HG02884 (cell line): ENCODE data around the gene SH3D21.
A peak's percentile ranks its signal among the peaks of the same experiment; 100 is the strongest.

Source experiments
- ATAC-seq: cut with Tn5 transposase; IDR thresholded peaks from one replicate; pipeline ENCODE4 v1.9.1; 2021; ENCODE audit warnings: mild to moderate bottlenecking, moderate library complexity; ENCODE audit not compliant: unreplicated experiment

The SH3D21 gene

DNA sequence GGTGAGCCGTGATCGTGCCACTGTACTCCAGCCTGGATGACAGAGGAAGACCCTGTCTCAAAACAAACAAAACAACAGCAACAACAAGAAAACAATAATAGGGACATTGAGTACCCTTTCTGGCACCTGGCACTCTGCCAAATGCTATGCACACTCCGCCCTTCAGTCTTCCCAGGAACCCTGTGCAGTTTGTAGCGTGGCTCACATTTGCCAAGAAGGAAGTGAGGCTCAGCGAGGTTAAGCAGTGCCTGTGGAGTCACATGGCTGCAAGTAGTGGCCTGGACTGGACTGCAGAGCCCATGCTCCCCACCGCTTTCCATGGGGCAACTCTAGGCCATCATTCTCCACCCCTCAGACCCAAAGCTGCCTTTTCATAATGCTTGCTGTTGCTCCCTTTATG lies 22.5 kb downstream of the SH3D21 start:
- ATAC-seq: no peak

DNA sequence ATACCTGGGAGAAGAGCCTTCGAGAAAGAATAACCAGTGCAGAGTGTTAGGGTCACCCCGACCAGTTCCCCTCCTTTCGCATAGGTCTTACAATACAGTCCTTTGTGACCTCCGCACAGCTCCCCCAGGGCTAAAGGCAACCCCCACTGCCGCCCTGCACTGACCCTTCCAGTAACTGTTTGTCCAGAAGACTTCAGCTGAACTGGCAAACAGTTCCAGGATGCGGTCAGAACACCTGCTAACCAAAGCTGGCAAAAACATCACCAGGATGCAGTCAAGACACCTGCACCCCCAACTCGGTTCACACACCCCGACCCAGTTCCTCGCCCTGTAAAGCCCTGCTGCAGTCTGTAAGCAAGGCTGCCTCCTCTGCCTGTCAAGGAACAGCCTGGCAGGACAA lies 23.6 kb downstream of the SH3D21 start:
- ATAC-seq: no peak

DNA sequence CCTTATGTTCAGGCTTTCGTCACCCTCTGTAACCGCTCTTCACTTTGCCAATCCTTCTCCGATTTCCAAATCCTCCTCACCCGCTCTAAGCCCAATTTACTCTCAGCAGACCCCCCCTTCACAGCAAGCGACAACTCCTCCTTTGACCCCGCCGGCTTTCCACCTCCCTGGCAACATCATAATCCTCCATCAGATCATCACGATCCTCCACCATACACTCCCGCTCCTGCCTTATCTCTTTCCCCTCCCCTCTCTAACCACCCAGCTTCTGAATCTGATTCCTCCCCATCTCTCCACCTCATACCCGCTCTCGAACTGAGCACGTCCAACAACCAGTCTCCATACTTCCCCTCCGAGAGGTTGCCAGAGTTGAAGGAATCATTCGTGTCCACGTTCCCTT lies 24.8 kb downstream of the SH3D21 start:
- no peak for ATAC-seq

DNA sequence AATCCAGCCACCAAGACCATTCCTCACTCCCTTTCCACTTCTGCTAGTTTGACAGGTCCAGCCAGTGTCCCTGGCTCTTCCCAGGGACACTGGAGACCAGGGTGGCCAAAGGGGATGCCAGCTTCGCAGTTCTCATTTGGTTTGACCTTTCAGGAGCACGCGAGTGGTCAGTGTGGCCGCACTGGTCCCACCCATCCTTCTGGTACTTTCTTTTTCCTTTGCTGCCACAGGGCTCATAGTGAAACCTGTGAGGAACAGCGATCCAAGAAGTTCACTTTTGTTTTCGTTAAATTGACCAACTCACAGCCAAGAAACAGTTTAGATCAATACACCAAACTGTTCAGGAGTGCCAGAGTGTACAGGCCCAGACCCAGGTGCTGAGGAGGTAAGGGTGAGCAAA lies 31.7 kb downstream of the SH3D21 start:
- no peak for ATAC-seq

DNA sequence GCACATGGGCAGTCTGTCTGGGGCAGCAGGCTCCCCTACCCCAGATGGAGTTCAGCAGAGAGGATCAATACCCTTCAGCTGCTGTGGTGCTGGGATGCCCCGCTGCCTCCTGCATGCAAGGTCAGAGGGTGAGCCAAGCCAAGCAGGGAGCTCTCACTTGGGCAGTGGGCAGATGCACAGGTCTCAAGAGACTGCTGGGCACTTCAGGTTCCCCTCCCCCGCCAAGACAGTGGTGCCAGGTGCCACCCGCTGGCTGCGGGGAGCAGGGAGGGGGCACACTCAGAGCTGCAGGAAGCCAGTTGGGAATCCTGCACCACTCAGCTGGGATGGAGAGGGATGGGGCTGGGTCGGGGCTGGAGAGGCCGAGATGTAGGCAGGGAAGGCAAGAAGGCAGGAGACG lies 33.0 kb downstream of the SH3D21 start:
- no peak for ATAC-seq

DNA sequence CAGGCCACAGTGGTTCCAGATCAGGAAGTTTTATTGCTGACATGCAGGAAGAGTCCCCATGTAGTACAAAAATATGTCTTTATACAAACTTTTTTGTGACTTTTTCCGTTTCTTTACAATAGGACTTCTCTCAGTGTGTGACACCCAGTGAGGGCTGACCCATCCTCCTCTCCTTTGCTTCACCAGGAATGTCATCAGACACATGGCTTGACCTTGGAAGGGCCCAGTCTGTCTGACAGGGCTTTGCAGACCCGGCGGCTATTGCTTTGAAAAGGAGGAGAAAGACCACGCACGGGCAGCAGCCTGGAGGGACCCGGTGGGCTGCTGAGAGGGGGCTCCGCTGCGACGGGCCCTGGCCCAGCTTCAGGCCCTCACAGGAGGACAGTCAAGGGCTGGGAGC lies 33.4 kb downstream of the SH3D21 start:
- no peak for ATAC-seq

DNA sequence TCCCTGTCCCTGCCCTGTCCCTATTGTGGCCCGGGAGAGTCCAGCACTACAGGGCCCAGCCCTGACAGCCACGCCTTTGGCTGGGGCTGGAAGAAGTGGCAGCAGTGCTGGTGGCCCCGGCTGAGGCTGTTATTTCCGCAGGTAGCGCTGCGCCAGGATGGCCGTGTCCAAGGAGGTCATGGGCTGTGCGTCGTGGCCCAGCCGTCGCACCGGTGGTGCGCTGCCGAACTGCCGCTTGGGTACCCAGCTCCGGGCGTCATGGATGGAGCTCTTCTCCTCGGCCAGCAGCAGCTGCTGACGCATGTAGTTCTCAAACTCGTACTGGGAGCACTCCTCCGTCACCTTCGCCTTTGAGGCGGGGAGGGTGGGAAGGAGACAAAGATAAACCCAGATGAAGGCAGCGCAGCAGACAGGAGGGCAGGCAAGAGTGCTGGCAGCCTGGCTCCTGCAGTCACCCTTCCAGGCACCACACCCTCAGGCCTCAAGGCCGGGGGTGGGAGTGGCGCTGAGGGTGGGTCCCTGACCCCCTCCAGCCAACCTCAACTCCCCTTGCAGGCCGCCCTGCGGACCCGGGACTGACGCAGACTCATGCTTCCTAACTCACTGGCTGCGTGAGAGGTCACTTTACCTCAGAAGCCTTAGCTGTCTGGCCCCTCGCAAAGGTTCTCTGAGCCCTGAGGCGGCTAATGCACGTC lies 35.6 kb downstream of the SH3D21 start:
- ATAC-seq: no peak

DNA sequence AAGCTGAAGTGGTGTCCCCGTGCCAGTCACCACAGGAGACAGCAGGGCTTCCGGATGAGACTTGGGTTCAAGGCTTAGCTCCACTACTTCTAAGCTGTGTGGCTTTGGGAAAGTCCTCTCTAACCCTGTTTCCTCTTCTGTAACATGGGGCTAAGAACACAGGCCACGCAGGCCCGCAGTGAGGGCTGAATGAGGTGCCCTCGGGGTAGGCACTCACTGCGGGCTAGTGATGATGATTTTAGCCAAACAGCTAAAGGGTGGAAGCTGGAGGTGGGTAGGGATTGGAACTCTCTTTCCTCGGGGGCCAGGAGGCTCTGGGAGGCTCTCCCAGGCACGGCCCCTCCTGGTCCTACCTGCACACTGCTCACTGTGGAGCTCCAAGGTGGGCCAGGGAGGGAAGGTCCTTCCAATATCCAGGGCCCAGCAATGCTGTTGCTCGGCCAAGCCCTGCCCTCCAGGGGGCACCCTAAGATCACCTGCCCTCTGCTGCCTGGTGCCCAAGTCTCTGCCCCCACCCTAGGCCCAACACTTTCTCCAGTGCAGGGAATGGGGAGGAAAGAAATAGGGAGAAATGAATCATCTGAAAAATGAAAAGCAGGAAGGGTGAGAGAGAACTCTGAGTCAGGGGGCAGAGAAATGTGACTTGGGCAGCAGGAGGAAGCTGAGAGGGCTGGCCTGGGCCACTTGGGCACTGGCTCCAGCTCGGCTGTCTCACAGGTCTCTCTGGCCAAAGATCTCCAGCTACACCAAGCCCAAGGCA lies 36.4 kb downstream of the SH3D21 start:
- no peak for ATAC-seq

DNA sequence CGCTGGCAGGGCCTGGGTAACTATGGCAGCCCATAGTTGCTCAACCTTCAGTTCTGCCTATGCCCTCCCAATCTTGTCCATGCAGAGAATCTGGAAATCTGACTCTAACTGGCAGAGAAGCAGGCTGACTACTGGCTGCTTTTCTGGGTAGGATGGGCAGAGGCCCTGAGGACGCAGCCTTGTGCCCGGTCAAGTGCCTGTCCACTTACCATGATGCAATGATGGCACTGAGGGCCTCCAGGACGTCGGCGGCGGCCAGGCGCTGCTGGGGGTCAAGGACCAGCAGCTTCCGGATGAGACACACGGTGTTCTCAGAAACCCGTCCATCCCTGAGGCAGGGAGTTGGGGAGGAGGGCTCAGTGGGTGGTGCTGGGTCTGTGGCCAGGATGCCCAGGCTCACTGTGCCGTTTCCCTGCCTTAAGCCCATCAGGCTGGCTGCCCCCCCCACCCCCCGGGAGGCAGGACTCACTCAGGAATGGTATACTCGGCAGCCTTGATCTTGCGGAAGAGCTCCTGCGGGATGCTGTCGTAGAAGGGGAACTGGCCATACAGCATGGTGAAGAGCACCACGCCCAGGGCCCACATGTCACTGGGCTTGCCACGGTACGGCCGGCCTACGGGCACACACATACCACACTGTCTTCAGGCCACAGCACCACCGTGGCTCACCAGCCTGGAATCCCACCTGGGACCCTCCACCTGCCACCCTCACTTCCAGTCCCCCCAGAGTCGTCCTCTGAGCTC lies 37.7 kb downstream of the SH3D21 start:
- ATAC-seq: no peak

DNA sequence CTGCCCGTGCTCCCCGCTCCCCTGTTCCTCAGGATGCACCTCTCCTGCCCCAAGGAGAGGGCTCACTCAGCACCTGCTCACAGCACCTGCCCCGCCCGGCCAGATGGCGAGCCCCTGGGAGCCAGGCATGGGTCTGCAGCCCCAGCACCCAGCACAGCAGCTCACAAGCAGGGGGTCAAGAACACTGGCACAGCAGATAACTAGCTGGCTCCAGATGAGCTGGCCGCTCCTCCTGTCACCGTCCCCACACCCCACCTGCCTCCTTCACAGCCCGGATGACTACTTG lies 38.2 kb downstream of the SH3D21 start:
- ATAC-seq: no peak

DNA sequence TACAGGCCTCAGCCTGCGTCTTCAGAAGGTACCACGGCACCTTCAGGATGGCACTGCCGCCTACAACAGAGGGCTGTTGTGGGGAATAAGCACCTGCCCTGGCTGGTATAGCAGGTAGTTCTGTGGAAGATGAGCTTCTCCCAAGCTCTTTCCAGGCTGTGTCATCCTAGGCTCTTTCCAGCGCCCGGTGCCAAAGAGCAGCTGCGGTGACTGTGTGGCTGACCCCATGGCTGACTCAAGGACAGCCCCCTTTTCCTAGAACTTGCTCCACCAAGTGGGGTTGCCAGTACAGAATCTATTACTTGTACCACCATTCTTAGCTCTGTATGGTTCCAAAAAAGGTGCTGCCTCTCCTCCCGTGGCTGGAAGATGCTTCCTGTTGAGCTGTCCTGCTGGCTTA lies 39.2 kb downstream of the SH3D21 start:
- no peak for ATAC-seq

DNA sequence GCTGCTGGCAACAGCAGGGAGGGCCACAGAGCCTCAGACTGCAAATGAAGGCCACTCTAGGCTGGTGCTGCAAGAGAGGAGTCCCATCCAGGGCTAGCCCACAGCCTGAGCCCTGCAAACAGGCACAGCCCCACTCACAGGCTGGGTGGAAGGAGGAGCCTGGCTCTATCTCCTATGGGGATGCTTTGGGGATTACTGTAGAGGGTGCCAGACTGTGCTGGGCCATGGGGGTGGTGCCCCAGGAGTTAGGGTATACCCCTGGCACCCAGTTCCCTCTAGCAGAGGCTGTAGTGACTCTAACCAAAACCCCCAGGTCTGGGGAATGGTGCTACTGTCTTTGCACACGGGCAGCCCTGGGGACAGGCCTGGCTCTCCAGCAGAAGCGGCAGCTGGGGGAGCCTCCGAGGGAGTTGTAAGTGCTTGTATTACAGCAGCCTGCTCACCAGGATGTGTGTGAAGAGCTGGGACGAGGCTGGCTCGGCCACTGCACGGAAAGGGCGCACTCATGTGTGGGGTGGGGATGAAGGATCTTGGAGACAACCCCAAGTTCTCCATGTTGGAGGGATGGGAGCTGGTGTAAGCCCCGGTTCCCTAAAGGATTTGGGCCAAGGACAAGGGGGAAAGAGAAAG lies 40.7 kb downstream of the SH3D21 start:
- ATAC-seq: no peak

DNA sequence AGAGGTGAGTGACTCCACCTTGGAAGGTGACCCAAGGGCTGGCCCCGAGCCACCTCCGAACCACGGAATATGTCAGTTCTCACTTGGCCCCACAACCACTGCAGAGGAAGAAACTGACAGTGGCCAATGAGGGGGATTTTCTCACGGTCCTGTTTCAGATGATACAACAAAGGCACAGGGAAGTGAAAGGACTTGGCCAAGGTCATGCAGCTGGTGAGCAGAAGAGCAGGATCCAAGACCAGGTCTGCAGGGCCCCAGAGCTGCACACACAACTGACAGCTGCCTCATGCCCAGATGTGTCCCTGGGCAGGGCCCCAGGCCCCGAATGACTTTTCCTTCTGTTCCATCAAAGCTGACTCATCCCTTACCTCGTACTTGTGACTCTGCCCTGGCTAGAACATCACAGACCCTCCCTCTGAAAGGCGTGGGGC lies 43.1 kb downstream of the SH3D21 start:
- ATAC-seq: peak; percentile 78

DNA sequence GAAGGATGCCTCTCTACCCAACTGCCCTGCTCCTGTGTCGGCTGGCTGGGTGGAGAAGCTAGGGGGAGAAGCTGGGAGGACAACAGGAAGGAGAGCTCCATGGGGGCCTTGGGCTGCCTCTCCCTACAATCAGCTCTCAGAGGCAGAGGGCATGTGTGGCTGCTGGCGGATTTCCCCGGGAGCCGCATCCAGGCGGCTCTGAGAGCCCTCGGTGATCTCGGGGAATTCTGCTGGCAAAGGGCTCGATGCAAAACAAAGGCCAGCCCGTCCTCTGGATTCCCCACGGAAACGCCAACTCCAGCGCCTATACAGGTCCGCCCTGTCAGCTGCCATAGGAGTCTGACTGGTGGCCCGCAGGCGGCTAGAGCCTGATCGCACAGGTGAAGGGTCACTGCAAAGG lies 43.7 kb downstream of the SH3D21 start:
- no peak for ATAC-seq

DNA sequence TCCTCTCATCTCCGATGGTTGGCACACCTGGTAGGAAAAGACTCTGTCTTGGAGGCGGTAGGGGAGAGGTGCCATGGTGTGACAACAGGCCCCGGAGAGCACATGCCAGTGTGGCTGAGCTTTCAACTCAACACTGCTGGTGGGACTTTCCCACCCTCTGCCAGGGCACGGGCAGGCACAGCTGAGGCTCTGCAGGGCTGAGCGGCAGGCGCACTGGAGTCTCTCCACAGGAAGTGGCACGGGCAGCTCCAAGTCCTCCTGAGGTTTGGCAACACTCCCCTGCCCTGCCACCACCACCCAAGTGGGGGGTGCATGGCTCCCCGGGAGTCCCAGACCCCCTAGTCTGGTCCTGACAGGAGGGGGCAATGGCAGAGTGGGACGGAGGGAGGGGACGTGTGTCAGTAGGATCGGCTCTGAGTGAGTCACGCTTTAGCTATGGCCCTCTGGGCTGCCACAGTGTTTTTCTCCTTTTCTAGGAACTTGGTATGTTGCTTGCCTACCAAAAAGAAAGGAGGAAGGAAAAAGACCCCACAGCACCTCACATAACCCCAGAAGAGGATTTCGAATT lies 44.6 kb downstream of the SH3D21 start:
- no peak for ATAC-seq

DNA sequence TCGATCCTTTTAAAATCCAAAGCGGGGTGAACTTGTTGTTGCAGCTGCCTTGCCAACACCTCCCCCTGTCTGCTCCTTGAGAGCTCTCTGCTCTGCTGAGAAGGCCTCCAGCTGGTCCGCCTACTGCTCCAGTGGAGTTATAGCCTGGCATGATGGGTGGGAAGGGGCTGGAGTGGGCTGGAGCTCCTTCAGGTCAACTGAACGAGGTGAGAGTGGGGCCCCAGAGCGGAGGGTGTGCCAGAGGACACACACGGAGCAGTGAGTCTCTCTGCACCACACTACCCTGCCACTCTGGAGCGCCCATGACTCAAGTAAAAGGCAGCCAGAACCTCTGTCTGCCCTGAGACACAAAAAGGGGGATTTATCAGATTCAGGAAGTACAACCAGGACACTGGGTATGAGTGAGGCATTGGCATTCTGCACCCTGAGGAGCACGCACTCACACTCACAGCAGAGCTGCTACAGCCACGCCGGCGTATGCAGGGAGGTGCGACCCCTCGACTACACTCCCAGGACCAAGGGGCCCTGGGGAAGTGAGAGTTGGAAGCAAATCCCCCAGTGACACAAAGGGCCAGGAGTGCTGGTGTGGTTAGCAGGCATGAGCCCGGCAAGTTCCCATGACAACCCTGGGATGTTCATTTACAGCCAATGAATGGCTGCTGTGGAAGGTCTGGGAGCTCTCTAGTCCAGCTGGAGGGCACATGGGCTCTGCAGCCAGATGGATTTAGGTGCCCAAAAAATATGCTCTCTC lies 45.2 kb downstream of the SH3D21 start:
- no peak for ATAC-seq

DNA sequence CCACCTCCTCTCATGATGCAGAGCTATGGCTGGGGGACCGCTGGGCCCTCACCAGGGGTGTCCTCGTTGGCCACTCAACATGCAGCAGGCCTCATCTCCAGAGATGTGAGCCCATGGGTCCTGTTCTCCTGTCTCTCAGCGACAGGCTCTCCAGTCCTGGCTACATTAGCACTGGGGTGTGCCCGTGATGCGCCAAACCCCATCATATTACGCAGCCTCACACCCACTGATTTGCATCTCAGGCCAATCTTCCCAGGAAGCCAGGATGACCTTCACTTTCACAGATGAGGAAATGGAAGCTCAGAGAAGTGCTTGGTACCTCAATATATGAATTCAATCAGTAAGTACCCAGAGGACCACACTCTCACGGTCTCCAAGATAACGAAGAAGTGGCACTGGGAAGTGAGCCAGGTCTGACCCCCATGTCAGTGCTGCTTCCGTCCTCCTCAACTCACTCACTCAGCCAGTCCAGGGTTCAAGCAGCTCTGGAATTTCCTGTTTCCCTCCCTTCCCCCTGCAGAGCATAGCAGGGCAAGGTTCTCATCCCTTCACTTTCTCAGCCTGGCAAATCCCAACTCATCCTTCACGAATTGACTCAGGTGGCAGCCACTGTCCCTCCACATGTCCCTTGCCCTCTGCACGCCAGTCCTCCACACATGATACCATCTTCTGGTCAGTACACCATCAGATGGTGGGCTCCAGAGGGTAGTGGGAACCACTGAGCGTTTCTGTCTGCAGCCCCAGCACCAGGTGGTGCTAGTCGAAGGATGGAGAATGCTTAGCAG lies 46.1 kb downstream of the SH3D21 start:
- no peak for ATAC-seq

DNA sequence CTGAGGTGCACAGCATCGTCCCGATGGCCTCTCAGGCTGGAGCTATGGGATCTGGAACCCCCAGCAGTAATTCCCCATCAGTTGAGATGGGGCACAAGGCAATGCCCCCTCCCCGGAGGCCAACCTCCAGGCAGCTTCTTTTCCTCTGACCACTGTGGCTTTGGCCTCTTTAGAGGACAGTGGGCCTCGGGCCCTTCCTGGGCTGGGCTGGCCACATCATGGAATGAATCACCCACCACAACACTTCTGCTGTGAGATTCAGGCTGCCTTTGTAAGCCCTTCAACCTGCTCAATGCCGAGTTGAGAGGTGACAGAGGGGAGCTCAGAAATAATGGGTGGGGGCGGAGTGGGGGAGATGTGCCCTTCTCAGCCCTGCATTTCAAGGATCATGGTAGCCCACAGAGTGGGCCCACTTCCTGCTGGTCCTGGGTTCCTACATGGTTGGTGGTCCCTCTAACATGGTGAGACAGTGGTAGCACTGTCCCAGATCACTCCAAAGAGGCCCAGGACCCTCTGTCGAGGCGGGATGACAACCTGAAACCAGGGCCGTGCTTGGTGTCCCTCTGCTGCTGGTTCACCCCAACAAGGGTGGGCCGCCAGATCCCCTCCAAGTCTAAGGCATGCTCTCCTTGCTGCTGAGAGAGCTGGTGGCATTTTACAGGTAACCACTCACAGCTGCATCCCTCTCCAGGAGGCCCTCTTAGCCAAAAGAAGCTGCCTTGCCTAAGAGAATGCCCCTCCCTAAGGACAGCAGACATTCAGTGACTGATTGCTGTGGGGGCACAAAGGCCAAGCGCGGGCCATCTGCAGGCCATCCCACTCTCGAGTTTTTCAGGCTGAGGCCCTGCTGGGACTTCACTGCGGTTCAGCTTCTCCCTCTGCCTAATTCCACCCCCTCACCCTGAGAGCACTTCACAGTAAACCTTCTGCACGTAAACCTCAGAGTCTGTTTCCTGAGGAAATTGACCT lies 47.0 kb downstream of the SH3D21 start:
- no peak for ATAC-seq

DNA sequence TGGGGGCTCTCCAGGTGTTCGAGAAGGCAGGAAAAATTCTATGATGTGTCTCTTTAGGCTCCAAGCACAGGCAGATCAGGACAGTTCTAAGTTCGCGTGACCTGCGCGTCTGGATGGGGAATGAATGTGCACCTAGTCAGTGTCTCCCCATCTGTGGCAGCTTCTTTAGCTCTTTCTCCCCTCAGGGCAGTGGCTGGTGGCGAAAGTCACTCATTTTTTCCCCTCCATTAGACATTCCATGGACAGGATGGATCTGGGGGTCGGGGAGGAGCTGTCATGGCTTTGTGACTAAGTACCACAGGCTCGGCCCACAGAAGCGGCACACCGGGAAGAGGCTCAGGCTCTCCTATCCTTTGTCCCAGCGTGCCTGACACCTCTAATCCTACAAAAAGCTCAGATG lies 48.3 kb downstream of the SH3D21 start:
- ATAC-seq: no peak
